HG03378 (cell line): ENCODE data around the gene TBX18.

Source experiments
- ATAC-seq: cut with Tn5 transposase; IDR thresholded peaks from one replicate; pipeline ENCODE4 v1.9.1; 2021; ENCODE audit warnings: mild to moderate bottlenecking, moderate library complexity; ENCODE audit not compliant: unreplicated experiment

Gene TBX18

GRCh38 chr6:84675651-84676050 lies 88.7 kb downstream of the TBX18 start:
- ATAC-seq = no peak

GRCh38 chr6:84674395-84674794 lies 90.0 kb downstream of the TBX18 start:
- ATAC-seq = no peak

GRCh38 chr6:84671183-84671582 lies 93.2 kb downstream of the TBX18 start:
- no peak for ATAC-seq

- ATAC-seq = no peak
Observed at GRCh38 chr6:84669945-84670344, 94.5 kb downstream of the TBX18 start.

GRCh38 chr6:84667252-84668213 lies 96.9 kb downstream of the TBX18 start:
- ATAC-seq = no peak

- no peak for ATAC-seq
Observed at GRCh38 chr6:84665401-84665800, 99.0 kb downstream of the TBX18 start.

- ATAC-seq = no peak
Observed at GRCh38 chr6:84663866-84664265, 100.5 kb downstream of the TBX18 start.

- no peak for ATAC-seq
Observed at GRCh38 chr6:84657486-84657885, 106.9 kb downstream of the TBX18 start.

- ATAC-seq = no peak
Observed at GRCh38 chr6:84657025-84657424, 107.4 kb downstream of the TBX18 start.

- ATAC-seq = no peak
Observed at GRCh38 chr6:84653027-84653551, 111.3 kb downstream of the TBX18 start.

GRCh38 chr6:84652356-84653026 lies 111.9 kb downstream of the TBX18 start:
- no peak for ATAC-seq

GRCh38 chr6:84651583-84651982 lies 112.8 kb downstream of the TBX18 start:
- ATAC-seq = no peak

GRCh38 chr6:84648444-84648843 lies 116.0 kb downstream of the TBX18 start:
- ATAC-seq = no peak

GRCh38 chr6:84645563-84646266 lies 118.7 kb downstream of the TBX18 start:
- ATAC-seq = no peak

- no peak for ATAC-seq
Observed at GRCh38 chr6:84645000-84645399, 119.4 kb downstream of the TBX18 start.

GRCh38 chr6:84643778-84644177 lies 120.6 kb downstream of the TBX18 start:
- no peak for ATAC-seq

GRCh38 chr6:84641076-84641475 lies 123.3 kb downstream of the TBX18 start:
- no peak for ATAC-seq

- no peak for ATAC-seq
Observed at GRCh38 chr6:84639396-84639795, 125.0 kb downstream of the TBX18 start.

- no peak for ATAC-seq
Observed at GRCh38 chr6:84638286-84638685, 126.1 kb downstream of the TBX18 start.
